ENCODE data around the gene SHMT2.

DNA sequence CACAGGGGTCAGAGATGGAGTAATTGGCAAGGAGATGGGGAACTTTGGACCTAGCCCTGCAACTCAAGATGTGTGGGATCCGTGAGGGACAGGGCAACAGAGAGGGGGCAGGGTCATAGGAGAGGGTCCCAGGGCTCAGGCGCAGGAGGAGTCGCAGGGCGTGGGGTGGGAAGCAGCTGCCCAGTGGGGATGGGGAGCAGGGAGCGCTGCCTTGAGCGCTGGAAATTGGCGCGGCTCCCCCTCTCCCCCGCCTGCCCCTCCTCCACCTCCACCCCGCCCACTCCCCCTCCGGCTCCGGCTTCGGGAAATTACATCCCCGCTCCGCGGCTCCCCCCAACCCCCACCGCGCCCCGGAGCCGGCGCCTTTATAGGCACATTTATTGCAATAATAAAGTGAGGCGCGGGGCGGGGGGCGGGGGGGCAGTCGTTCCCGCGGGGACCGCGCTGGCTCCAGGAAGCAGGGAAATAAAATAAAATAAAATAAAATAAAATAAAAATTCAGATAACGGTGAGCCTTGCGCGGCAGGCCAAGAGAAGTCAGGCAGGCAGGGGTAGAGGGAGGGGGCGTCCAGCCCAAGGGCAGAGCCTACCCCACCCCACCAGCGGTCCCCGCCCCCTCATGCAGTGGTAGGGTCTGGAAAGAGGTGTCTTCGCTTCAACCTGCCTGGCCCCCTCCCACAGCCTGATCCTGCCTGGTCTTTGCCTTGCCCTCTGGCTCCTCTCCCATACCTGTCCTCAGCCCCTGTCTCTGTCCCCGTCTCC, 9.3 kb upstream of the SHMT2 start:
- TF ChIP-seq, protein P1, sequence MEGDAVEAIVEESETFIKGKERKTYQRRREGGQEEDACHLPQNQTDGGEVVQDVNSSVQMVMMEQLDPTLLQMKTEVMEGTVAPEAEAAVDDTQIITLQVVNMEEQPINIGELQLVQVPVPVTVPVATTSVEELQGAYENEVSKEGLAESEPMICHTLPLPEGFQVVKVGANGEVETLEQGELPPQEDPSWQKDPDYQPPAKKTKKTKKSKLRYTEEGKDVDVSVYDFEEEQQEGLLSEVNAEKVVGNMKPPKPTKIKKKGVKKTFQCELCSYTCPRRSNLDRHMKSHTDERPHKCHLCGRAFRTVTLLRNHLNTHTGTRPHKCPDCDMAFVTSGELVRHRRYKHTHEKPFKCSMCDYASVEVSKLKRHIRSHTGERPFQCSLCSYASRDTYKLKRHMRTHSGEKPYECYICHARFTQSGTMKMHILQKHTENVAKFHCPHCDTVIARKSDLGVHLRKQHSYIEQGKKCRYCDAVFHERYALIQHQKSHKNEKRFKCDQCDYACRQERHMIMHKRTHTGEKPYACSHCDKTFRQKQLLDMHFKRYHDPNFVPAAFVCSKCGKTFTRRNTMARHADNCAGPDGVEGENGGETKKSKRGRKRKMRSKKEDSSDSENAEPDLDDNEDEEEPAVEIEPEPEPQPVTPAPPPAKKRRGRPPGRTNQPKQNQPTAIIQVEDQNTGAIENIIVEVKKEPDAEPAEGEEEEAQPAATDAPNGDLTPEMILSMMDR (conservative IDR thresholded peaks at IDR 0.05; ENCODE audit: low read depth, low read length) = no peak
- no peak for TF ChIP-seq CEBPB (IDR thresholded peaks at IDR 0.05; ENCODE audit: low read depth, low read length)
- no peak for TF ChIP-seq POLR2A (IDR thresholded peaks at IDR 0.05; ENCODE audit: low read depth, low read length)
- TF ChIP-seq RCOR1 (IDR thresholded peaks at IDR 0.05; ENCODE audit: insufficient replicate concordance, low read length) = no peak
- no peak for TF ChIP-seq MAZ (IDR thresholded peaks at IDR 0.05; ENCODE audit: borderline replicate concordance, low read depth, low read length)
- TF ChIP-seq, protein P2, sequence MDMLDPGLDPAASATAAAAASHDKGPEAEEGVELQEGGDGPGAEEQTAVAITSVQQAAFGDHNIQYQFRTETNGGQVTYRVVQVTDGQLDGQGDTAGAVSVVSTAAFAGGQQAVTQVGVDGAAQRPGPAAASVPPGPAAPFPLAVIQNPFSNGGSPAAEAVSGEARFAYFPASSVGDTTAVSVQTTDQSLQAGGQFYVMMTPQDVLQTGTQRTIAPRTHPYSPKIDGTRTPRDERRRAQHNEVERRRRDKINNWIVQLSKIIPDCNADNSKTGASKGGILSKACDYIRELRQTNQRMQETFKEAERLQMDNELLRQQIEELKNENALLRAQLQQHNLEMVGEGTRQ (IDR thresholded peaks at IDR 0.05; ENCODE audit: low read depth, low read length) = no peak
- TF ChIP-seq, protein P3, sequence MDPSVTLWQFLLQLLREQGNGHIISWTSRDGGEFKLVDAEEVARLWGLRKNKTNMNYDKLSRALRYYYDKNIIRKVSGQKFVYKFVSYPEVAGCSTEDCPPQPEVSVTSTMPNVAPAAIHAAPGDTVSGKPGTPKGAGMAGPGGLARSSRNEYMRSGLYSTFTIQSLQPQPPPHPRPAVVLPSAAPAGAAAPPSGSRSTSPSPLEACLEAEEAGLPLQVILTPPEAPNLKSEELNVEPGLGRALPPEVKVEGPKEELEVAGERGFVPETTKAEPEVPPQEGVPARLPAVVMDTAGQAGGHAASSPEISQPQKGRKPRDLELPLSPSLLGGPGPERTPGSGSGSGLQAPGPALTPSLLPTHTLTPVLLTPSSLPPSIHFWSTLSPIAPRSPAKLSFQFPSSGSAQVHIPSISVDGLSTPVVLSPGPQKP (IDR thresholded peaks at IDR 0.05; ENCODE audit: borderline replicate concordance, low read depth, low read length) = no peak
- no peak for TF ChIP-seq RAD21 (IDR thresholded peaks at IDR 0.05; ENCODE audit: low read length)
- no peak for TF ChIP-seq CHD1 (IDR thresholded peaks at IDR 0.05; ENCODE audit: low read depth, low read length)
- no peak for TF ChIP-seq MXI1 (IDR thresholded peaks at IDR 0.05; ENCODE audit: borderline replicate concordance, low read depth, low read length)

Measured in IMR-90 (cell line).